ENCODE data around the gene GUCY2D. TPM values are rescaled to one million over a fixed set of nuclear protein-coding genes. Genes with fewer than 3 reads are reported as not detected.
"Not testable (repeated sequence)": the region's sequence is repeated elsewhere in the genome, so short reads cannot be mapped to it uniquely, and the experiment has no call there.

Gene GUCY2D
- total RNA-seq, 1 experiment from 2014 or later, result not detected

DNA sequence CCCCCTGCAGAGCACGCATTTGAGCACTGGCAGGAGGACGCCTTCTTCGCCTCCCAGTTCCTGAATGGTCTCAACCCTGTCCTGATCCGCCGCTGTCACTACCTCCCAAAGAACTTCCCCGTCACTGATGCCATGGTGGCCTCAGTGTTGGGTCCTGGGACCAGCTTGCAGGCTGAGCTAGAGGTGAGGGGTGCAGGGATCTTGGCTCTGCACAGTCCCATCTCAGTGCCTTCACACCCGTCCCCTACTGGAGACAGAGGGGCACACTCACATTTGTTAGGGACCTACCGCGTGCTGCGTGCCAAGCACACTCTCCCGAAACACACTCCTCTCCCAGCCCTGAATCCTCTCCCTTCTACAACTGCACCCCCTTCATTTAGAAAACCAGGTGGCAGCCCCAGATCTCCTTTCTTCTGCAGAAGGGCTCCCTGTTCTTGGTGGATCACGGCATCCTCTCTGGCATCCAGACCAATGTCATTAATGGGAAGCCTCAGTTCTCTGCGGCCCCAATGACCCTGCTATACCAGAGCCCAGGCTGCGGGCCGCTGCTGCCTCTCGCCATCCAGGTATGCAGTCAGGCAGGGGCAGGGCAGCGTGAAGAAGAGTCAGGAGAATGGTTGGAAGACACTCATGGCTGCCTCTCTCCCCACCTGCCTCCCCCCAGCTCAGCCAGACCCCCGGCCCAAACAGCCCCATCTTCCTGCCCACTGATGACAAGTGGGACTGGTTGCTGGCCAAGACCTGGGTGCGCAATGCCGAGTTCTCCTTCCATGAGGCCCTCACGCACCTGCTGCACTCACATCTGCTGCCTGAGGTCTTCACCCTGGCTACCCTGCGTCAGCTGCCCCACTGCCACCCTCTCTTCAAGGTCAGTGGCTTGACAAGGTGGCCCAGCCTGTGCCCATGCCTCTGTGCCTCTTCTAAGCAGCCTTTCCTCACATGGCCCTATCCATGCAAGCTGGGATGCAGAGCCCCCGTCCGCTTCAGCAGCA lies 42.7 kb downstream of the GUCY2D start:
- DNase-seq (ENCODE audit: low spot score), result no peak

DNA sequence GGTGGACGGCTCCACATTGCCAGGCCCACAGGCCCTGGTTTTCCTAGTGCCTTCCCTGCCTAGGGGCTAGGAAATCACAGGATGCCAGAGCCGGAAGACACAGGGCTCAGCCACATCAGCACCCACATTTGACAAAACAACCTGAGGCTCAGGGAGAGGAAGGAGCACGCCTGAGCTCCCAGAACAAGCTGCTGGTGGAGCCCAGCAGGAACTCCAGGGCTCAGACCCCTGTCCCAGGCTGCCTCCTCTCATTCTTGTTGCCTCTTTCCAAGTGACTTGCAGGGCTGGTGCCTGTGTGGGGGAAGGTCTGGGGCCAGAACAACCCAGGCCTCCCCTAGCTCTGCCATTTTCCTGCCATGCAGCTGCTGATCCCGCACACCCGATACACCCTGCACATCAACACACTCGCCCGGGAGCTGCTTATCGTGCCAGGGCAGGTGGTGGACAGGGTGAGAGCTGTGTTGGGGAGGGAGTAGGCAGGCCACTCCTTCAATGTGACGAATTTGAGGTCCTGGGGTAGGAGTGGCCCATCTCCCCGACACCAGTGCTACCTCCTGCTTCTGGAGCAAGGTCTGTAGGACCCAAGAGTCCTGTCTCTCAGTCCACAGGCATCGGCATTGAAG lies 44.0 kb downstream of the GUCY2D start:
- no peak for DNase-seq (ENCODE audit: low spot score)

DNA sequence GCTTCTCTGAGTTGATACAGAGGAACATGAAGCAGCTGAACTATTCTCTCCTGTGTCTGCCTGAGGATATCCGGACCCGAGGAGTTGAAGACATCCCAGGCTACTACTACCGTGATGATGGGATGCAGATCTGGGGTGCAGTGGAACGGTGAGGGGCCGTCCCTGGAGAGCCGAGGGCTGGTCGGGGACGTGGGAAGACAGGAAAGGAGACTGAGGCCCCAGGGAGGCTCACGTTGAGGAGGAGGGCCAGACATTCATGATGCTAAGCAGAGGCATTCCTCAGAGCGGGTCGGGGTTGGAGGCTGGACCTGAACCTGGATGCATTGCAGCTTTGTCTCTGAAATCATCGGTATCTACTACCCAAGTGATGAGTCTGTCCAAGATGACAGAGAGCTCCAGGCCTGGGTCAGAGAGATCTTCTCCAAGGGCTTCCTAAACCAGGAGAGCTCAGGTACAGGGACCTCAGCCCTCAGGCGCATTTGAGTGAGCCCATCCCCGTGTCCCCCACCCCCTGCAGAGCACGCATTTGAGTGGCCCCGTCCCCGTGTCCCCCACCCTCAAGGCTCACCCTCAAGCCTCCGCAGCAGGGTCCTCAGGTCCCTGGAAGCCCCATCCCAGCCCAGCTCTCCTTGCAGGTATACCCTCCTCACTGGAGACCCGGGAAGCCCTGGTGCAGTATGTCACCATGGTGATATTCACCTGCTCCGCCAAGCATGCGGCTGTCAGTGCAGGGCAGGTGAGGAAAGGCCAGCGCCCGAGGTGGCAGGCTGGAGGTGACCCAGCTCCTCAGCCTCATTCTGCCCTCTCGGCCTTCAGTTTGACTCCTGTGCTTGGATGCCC lies 44.7 kb downstream of the GUCY2D start:
- no peak for DNase-seq (ENCODE audit: low spot score)

DNA sequence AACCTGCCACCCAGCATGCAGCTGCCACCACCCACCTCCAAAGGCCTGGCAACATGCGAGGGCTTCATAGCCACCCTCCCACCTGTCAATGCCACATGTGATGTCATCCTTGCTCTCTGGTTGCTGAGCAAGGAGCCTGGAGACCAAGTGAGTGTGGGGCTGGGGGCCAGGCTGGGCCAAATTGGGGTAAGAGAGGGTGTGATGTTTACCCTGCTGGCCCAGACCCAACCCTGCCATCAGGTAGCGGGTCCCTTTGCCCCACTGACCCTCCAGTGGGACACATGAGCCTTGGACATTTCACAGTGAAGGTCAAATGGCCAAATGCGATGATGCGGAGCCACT lies 45.3 kb downstream of the GUCY2D start:
- no peak for DNase-seq (ENCODE audit: low spot score)

DNA sequence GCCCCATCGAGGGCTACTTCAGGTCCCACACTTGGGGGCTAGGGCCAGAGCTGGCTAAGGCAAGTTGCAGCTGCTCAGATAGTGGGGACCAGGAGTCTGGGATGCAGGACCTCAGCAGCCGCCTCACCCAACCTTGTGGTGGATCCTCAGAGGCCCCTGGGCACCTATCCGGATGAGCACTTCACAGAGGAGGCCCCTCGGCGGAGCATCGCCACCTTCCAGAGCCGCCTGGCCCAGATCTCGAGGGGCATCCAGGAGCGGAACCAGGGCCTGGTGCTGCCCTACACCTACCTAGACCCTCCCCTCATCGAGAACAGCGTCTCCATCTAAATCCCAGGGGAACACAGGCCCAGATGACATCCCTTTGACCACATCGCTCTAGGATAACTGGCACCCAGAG lies 45.8 kb downstream of the GUCY2D start:
- DNase-seq (ENCODE audit: low spot score), result no peak

DNA sequence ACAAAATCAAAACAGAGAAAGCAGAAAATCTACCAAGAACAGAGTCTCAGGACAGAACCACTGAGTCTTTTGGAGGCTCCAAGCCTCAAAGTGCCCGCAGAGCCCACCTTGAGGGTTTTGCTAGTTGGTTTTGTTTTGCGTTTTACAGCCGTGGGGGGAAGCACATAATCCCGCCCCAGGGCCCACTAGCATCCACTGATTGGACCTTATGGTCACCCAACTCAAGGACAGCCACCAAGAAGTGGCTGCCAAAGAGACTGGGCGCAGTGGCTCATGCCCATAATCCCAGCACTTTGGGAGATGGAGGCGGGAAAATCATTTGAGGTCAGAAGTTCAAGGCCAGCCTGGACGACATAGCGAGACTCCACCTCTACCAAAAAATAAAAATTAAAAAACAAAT lies 46.3 kb downstream of the GUCY2D start:
- DNase-seq (ENCODE audit: low spot score), result no peak

DNA sequence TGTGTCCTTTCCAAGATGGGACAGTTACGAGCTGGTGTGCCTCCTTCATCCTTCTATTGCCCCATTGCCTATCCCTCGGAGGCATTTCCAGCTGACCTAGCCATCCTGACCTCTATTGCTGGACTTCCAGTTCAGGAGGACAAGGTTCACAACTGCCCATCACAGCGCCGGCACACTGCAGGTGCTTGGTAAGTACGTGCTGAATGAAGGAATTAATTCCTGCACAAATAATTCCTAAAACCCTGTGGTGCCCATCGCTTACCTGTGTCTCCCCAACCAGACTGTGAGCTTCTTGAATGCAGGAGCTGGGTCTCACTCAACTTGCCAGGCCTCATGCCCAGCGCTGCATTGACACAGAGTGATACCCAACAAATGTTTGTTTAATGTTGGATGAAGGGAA lies 49.4 kb downstream of the GUCY2D start:
- DNase-seq (ENCODE audit: low spot score), result no peak

DNA sequence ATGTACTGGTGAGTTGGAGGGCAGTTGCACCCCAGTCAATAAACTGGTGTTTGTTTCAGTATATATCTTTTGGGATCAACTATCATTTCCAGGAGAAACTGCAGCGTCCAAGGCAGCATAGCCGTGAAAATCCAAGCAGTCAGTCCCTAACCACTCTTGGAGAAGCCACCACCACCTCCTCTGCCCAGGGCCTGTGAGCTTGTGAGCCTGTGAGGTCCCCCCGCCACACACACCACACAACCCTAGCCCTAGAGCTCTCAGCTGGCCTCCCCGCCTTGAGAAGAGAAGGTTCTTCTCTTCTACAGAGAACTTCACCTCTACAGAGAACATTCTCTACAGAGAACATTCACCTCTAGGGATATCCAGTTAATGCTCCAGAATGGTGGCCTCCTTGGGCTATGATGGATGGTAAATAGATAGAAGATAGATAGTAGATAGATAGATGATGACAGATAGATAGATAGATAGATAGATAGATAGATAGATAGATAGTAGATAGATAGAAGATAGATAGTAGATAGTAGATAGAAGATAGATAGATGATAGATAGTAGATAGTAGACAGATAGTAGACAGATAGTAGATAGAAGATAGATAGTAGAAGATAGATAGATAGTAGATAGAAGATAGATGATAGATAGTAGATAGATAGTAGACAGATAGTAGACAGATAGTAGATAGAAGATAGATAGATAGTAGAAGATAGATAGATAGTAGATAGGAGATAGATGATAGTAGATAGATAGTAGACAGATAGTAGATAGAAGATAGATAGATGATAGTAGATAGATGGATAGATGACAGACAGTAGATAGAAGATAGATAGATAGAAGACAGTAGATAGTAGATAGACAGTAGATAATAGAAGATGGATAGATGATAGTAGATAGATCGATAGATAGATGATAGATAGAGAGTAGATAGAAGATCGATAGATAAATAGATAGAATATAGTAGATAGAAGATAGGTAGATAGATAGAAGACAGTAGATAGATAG lies 50.1 kb downstream of the GUCY2D start:
- DNase-seq (ENCODE audit: low spot score), result no peak

DNA sequence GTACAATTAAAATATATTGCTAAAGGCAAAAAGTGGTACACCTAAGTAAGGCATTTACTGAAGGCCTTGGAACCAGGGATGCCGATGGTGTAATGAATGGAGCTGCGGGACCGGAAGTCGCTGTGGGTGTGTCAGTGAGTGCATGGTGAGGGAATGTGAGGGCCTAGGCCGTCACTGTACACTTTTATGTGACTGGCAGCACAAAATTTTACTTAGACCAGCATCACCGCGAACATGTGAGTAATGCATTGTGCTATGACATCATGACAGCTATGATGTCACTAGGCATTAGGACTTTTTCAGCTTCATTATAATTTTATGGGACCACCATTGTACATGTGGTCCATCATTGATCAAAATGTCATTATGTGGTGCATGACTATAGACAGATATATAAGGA lies 51.2 kb downstream of the GUCY2D start:
- no peak for DNase-seq (ENCODE audit: low spot score)

DNA sequence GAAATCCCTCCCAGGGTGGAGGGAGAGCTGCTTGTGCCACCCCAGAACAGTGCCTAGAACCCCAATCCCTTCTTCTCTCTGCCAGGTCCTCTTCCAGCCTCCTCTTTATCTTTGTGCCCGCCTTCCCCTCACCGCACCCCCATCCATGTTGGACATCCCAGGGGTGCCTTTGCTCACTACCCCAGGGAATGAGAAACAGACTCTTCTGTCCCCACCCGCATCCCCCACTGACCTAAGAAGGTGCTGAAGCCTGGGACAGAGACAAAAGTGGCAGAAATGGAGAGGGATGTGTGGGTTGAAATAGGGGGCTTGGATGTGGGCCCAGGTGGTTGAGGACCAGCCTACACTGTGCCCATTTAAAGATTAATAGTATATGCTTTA lies 53.4 kb downstream of the GUCY2D start:
- DNase-seq (ENCODE audit: low spot score), result no peak

DNA sequence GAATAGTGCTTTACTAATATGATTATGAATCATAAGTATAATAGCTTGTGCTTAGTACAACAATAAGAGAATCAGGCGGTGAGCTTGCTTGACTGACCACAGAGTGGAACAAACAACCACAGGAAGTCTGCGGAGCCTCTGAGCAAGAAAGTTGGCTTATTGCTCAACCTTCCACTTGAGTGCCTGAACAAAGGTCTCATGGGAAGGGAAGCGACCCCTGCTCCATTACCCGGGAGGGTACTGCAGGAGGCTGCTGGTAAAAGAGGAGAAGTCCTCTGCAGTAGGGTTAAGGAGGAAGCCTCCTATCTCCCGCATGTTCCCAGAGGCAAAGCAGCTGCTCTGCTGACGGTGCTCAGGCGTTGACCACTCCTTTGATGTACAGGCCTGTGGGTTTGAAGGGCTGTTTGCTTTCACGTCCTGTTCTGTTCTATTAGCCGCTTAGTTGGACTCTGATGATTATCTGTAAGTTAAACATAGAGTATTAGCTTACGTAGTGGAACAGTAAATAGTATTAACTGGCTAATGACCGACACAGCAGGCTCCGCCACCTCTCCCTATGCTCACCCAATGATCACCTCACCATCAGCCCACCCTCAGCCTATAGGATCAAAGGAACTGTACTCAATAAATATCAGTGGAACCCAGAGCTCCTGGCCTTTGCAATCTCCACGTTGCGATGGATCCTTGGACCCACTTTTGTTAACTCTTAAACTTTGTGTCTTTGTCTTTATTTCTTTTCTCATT lies 54.0 kb downstream of the GUCY2D start:
- peak; percentile 43 for DNase-seq (ENCODE audit: low spot score)

DNA sequence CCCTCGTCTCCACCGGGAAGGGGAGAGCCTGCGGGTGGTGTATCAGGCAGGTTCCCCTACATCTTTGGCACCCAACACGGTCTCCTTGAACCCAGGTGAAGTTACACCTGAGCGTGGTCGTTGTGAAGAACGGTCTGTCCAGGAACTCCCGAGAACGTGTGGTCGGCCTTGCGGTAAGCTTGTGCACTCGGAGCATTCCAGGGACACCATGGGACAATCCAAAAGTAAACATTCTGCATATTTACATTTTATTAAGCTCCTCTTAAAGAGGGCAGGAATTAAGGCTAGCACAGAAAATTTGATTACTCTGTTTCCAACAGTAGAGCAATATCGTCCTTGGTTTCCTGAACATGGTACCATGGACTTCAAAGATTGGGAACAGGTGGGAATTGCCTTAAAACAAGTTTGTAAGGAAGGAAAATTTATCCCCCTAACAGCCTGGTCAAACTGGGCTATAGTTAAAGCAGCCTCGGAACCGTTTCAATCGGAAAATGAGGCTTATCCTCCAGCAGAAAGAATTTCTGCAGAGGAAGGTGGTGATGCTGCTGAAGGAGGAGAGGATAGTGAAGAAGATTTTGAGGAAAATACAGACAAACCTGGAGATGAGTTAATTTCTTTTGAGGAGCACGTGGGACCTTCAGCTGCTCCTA lies 54.7 kb downstream of the GUCY2D start:
- no peak for DNase-seq (ENCODE audit: low spot score)

DNA sequence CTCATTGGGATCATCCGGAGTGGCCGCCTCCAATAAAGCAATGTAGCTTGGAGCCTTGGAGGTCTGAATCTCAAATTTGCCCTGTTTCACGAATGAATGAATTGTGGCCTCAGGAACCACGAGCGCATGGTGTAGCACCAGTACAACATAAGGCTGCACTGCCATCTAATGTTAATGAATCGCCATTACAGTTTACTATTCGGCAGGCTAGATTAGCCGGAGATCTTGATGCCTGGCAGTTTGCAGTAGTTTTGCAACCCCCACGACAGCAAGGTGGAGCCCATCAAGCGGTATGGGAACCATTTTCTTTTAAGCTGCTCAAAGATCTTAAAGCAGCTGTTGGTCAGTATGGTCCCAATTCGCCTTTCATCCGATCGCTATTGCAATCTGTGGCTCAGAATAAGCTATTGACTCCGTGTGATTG lies 55.3 kb downstream of the GUCY2D start:
- DNase-seq (ENCODE audit: low spot score), result peak; percentile 79

DNA sequence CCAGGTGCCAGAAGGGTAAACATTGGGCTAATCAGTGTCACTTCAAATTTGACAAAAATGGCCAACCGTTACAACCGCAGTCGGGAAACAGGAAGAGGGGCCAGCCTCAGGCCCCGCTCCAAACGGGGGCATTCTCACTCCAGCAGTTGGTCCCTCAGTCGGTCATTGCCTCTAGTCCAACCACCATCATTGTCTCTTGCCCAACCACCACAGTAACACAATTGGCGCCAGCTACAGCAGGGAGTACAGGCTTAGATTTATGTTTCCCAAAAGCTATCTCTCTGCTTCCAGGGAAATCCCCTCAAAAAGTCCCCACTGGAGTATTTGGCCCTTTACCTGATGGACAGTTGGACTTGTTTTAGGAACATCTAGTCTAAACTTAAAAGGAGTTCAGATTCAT lies 56.7 kb downstream of the GUCY2D start:
- DNase-seq (ENCODE audit: low spot score), result no peak

DNA sequence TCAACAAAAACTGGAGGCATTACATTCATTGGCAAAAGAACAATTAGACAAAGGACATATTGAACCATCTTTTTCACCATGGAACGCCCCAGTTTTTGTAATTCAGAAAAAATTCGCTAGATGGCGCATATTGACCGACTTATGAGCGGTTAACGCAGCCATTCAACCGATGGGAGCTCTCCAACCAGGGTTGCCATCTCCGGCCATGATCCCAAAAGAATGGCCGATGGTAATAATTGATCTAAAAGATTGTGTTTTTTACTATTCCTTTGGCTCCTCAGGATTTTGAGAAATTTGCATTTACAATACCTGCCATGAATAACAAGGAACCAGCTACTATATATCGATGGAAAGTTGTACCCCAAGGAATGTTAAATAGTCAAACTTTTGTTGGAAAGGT lies 57.9 kb downstream of the GUCY2D start:
- peak; percentile 65 for DNase-seq (ENCODE audit: low spot score)

DNA sequence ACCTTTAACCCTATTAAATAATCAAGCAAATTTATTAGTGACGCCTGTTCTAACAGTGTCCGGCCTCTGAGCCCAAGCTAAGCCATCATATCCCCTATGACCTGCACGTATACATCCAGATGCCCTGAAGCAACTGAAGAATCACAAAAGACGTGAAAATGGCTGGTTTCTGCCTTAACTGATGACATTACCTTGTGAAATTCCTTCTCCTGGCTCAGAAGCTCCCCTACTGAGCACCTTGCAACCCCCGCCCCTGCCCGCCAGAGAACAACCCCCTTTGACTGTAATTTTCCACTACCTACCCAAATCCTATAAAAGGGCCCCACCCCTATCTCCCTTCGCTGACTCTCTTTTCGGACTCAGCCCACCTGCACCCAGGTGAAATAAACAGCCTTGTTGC lies 59.4 kb downstream of the GUCY2D start:
- not testable (repeated sequence) for DNase-seq (ENCODE audit: low spot score)

DNA sequence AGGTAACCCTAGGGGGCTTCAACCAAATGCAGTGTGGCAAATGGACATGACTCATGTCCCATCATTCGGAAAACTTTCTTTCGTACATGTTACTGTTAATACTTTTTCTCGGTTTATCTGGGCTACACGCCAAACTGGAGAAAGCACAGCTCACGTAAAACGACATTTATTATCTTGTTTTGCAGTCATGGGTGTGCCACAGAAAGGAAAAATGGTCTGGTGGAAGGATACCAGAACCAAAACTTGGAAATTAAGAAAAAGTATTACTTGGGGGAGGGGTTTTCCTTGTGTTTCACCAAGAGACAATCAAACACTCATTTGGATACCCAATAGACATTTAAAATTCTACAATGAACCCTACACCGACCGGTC lies 60.0 kb downstream of the GUCY2D start:
- no peak for DNase-seq (ENCODE audit: low spot score)

DNA sequence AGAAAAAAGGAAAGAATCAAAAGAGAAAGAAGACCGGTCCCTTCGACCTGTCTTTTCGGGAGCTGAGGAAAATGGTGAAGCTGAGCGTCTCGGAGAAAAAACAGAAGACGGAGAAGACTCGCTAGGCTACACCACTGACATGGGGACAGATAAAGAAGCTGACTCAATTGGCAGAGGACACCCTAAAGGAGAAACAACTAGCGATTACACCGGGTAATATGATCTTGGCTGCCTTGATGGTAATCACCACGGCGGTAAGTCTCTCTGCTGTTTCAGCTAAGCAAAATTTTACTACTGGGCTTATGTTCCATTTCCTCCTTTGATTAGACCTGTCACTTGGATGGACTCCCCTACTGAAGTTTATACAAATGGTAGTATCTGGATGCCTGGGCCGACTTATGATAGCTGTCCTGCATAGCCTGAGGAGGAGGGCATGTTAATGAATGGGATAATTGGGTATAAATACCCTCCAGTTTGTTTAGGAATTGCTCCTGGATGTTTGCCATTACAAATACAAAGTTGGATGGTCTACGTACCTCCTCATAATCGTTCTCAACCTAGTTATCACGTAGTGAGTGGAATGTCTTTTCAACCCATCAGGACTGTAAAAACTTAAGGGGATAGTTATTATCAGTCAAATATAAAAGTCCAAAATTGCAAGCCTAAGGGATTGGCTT lies 60.5 kb downstream of the GUCY2D start:
- DNase-seq (ENCODE audit: low spot score), result peak; percentile 28

DNA sequence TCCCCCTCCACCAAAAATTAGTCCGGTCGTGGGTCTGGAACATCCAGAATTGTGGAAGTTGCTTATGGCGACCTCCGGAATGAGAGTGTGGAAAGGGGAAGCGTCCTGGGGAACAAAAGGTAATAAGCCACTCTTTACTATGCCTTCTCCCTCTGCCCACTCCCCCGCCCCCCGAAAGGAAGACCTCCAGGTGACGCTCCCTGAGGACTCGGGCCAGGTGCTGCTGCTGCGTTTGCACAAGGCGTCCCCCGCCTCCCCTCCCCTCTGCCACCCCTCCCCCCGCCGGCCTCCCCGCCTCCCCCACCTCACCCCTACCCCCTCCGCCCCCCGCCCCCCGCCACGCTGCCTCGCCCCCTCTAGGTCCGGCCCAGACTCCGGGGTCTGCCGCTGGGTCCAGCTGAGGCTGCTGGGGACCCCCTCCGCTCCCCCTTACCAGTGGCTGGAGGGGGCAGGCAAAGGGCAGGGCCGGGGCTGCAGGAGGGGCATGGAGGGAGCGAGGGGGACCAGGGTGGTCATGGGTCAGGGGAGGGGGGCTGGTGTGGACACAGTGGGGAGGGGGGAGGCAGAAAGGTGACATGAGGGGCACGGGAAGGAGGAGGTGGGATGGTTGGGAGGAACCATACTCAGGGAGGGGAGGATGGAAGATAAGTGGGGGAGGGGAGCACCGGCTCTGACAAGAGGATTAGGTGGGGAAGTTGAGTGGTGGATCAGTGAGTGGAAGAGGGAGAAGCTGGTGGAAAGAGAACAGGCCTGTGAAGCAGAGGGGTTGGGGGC lies 61.5 kb downstream of the GUCY2D start:
- DNase-seq (ENCODE audit: low spot score), result no peak
